NCI-H526 (cell line): Measurements from ENCODE around the gene DMAC2.
"Not testable (repeated sequence)": the region's sequence is repeated elsewhere in the genome, so short reads cannot be mapped to it uniquely, and the experiment has no call there.

Experiments used
- DNase-seq, 2 experiments: peaks; one replicate each; lab custom pipeline; 2025; lab: John Stamatoyannopoulos, UW

The DMAC2 gene

DNA sequence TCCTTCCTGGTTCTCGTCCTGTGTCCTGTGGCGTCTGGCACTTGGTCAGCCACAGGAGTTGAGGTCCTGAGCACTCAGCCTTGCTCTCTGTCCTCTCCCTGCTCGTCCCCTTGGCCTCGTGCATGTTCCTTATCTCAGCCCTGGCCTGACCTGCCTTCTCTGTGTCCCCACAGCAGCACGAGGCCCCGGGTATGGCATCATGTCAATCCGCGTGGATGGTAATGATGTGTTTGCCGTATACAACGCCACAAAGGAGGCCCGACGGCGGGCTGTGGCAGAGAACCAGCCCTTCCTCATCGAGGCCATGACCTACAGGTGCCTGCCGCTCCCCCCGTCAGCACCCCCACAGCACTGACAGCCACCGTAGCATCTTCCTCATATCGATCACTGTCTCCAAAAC lies 17.3 kb downstream of the DMAC2 start:
- no peak for DNase-seq

GRCh38 chr19:41421973-41422372 lies 17.7 kb downstream of the DMAC2 start:
- no peak for DNase-seq

DNA sequence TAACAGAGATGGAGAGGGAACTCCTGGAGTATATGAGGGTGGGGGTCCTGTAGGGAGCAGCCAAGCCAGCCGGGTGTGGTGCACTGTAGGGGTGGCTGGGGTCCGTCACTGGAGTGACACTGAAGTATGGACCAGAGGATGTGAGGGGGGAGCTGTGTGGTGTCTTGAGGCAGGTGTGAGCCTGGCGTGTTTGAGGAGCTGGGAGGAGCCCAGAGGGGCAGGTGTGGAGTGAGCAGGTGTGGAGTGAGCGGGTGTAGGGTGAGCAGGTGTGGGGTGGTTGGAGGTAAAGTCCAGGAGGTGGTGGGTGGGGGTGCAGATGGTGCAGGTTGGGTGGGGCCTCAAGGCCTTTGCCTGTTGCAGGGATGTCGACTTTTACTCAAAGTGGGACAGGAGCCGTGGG lies 18.4 kb downstream of the DMAC2 start:
- no peak for DNase-seq

DNA sequence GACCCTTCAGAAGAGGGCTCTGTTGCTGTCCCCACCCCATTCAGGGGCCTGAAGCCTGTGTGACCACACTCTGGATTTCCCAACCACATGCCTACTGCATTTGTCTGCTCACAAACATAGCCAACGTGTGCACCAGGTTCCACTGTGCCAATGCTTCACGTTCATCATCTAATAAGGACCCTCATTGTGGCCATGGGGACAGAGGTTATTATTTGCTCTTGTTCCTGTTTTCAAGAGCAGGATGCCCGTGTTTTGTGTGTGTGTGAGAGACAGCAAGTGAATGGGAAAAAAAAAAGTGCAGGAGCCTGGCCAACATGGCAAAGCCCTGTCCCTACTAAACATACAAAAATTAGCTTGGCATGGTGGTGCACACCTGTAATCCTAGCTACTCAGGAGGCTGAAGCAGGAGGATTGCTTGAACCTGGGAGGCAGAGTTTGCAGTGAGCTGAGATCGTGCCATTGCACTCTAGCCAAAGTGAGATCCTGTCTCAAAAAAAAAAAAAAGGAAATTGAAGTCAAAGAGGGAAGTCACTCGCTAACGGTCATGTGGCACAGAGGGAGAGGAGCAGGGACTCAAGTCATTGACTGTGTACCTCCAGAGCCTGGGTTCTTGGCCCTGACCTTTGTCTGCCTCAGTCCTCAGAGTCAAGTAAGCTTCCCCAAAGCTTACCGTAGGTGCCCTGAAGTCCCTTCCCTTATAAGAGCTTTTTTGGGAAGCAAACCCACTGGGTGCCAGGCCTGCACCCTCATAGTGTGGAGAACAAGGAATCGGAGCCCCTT lies 19.4 kb downstream of the DMAC2 start:
- DNase-seq, result no peak

DNA sequence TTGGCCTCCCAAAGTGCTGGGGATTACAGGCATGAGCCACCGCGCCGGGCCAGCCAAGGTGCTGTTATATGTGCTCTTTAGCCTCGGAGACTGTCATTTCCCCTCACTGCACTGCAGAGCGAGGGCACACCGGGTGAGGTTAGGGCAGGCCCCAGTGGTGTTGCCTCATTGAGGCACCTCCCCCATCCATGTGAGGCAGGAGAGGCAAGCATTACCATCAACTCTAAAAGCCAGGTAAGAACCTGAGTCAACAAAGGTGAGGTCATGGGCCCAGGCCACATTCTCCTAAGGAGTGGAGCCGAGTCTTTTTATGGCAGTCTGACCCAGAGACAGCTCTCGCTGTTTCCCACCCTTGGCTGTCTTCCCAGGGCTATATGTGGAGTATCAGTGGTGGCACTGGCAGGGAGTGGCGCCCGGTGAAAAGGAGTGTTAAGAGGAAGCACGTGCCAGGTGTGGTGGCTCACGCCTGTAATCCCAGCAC lies 23.5 kb downstream of the DMAC2 start:
- no peak for DNase-seq

- no peak for DNase-seq
Observed at GRCh38 chr19:41415154-41415571, 24.5 kb downstream of the DMAC2 start.

GRCh38 chr19:41414461-41414860 lies 25.3 kb downstream of the DMAC2 start:
- DNase-seq, result no peak

DNA sequence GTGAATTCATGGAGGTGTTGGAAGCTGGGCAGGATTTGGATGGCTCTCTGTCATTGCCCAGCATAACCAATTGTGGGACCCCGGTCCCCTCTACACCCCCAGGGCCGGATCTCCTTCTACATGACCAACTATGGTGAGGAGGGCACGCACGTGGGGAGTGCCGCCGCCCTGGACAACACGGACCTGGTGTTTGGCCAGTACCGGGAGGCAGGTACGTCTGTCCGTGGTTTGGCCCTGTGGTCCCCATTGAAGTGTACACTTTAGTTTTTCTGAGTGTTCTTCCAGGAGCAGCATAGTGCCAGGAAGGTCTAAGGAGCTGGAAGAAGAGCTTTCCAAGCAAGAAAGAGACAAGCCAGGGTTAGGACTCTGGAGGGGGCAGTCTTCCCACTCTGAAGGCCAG lies 25.8 kb downstream of the DMAC2 start:
- DNase-seq, result no peak

GRCh38 chr19:41412953-41413352 lies 26.8 kb downstream of the DMAC2 start:
- no peak for DNase-seq

DNA sequence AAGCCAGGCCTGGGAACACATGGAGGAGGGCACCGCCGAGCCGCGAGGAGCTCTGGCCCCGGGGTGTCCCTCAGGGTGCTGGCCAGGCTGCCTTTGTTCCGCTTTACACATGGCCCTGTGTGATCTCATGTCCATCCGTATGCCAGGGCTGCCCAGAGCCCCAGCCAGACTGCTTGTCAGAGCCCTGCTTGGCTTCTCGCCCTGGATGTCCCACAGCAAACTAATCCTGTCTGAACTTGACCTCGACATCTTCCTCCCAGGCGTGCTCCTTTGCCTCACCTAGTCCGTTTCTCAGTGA lies 27.8 kb downstream of the DMAC2 start:
- no peak for DNase-seq

DNA sequence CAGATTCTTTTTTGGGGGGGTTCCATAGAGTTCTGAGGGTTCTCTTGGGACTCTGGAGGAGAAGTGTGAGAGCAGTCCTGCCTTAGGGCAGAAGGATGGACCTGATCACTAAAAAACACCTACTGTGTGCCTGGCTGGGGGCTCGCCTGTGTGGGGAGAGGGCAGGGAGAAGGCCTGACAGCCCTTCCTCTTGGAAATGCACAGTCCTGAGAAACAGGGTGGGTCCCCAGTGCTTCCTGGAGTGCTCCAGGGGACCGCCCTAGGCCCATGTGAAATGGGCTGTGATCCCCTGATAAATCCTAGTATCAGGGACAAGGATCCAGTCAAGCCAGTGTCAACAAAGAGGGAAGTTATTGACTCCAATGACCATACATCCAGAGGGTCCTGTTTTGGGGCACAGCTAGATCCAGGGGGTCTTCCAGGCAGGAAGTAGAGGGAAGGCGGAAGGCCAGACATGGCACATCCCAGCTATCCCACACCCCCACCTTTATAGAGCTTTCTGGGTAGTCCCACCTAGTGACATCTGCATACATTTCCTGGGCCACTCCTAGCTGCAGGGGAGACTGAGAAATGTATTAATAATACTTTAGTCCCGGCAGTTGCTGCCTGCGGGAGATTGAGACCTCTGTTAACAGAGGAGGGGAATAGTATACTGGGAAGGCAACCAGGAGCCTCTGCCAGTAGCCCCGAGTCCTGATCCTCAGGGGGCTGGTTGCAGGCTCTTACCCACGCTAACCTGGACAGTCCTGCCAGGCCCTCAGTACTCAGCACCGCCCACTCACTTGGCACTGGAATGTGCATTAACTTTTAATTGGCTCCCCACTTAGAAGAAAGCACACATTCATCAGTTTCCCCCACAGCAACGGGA lies 28.4 kb downstream of the DMAC2 start:
- DNase-seq, result no peak

- no peak for DNase-seq
Observed at GRCh38 chr19:41410336-41411054, 29.2 kb downstream of the DMAC2 start.

GRCh38 chr19:41409288-41409687 lies 30.4 kb downstream of the DMAC2 start:
- no peak for DNase-seq

DNA sequence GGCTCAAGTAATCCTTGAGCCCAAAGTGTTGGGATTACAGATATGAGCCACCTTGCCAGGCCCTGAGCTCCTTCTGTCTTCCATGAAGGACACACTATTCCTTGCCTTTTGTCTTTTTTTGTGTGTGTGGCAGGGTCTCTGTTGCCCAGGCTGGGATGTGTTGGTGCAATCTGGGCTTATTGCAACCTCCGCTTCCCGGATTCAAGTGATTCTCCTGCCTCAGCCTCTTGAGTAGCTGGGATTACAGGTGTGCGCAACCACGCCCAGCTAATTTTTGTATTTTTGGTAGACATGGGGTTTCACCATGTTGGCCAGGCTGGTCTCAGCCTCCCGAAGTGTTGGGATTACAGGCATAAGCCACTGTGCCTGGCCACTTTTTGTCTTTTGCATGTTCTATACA lies 30.9 kb downstream of the DMAC2 start:
- not testable (repeated sequence) for DNase-seq

DNA sequence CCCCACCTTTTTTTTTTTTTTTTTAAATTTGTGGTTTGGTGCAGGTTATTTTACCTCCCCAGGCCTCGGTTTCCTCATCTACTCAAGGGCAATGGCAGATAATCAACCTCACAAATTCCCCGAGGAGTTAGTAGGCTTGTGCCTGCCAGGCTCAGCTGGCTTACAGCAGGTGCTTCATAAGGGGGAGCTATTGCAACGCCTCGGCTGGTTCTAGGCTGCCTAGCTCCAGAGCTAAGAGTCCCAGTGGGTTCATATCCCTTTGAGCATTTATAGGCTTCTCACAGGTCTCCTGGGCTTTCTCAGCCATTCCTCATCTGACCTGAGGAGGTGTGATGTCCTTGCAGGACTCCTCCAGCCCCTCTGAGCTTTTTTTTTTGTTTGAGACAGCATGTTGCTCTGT lies 31.5 kb downstream of the DMAC2 start:
- DNase-seq, result no peak

GRCh38 chr19:41407271-41407670 lies 32.4 kb downstream of the DMAC2 start:
- peak in 1 of 2 experiments; percentile 22 for DNase-seq

DNA sequence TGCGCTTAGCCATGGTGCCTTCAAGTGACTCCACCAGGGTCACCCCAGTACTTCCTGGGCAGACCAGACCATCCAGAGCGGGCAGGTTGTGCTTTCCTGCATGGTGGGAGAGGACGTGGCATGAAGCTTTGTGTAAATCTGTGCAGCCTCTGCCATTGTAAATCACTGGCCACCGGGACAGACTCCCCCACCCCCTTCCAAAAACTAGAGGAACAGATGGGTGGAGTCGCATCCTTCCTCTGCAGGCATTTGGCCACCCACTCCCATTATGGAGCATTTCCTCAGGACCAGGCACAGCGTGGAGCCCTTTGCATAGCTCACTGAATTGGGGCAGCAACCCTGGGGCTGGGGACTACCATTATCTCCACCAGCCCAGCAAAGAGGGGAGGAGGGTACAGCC lies 33.9 kb downstream of the DMAC2 start:
- DNase-seq, result no peak

- no peak for DNase-seq
Observed at GRCh38 chr19:41403181-41403970, 36.3 kb downstream of the DMAC2 start.

GRCh38 chr19:41402010-41402409 lies 37.7 kb downstream of the DMAC2 start:
- no peak for DNase-seq

- DNase-seq, result no peak
Observed at GRCh38 chr19:41401483-41401882, 38.2 kb downstream of the DMAC2 start.

GRCh38 chr19:41399525-41399924 lies 40.2 kb downstream of the DMAC2 start:
- no peak for DNase-seq

DNA sequence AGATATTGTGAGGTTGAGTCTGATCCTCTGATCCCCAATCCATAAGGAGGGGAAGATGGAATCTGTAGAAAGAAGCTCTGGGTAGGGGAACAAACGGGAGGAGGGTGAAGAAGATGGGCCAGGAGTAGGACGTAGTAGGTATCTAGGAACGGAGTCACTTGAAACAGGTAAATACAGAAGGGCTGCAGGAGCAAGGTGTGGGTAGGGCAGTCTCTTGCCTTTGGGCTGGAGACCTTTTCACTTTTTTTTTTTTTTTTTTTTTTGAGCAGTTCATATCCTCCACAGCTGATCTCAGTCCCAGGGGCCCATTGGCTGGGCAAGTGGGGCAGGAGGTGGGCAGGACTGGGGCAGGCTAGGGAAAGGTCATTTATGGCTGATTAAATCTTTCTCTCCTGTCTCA lies 40.6 kb downstream of the DMAC2 start:
- DNase-seq, result no peak
